Cardiac fibroblast (primary cell): ENCODE data around the gene ABCD3.

ENCODE experiments used
- DNase-seq, 2 donors: peaks; one replicate each; pipeline versions ENCODE4 v3.0.0 to v3.0.0-alpha.2; 2010; ENCODE audit warnings: low read depth in 2 of 2
- H3K4me3 ChIP-seq, 2 donors: replicated peaks in 1 of 2; 1 replicate in 1 of 2; 2 replicates in 1 of 2; pipeline ENCODE4 v1.5.1; 2011; ENCODE audit warnings: low read depth in 2 of 2, low read length in 2 of 2, mild to moderate bottlenecking in 2 of 2, moderate library complexity in 1 of 2
- TF ChIP-seq, protein P1 (sequence below): IDR thresholded peaks from one replicate; pipeline ENCODE4 v1.5.1; 2011; ENCODE audit warnings: low read depth, mild to moderate bottlenecking, low read length, inconsistent platforms

ABCD3 gene

DNA sequence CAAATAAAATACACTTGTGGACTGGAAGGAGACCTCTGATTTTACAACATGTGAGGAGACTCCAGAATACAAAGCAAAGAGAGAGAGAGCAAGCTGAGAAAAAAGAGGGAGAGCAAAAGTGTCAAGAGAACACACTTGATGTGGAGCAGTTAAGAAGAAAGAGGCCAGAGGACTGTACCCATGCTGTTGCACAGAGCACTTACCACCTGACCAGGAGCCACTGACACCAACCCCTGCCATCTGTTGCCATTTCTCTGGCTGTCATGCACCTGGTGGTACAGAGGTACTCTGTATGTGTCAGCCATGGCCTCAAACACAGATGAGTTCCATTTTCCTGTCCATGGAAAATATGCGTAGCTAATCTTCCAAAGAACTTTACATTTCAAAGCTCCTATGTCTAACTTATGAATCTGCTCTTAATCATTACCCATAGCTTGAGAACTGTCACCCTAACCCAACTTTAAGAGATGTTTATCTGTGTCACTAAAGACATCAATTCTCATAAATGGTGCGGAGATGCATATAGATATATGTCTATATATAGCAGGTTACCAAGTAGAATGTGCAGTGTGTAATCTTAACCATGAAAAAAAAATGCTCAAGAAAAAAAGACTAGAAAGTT, 32.8 kb upstream of the ABCD3 start:
- no peak for DNase-seq
- TF ChIP-seq, protein P1, sequence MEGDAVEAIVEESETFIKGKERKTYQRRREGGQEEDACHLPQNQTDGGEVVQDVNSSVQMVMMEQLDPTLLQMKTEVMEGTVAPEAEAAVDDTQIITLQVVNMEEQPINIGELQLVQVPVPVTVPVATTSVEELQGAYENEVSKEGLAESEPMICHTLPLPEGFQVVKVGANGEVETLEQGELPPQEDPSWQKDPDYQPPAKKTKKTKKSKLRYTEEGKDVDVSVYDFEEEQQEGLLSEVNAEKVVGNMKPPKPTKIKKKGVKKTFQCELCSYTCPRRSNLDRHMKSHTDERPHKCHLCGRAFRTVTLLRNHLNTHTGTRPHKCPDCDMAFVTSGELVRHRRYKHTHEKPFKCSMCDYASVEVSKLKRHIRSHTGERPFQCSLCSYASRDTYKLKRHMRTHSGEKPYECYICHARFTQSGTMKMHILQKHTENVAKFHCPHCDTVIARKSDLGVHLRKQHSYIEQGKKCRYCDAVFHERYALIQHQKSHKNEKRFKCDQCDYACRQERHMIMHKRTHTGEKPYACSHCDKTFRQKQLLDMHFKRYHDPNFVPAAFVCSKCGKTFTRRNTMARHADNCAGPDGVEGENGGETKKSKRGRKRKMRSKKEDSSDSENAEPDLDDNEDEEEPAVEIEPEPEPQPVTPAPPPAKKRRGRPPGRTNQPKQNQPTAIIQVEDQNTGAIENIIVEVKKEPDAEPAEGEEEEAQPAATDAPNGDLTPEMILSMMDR: no peak
- H3K4me3 ChIP-seq: no peak overlapping the region

GRCh38 chr1:94389298-94389697, 28.9 kb upstream of the ABCD3 start:
- TF ChIP-seq, protein P1: no peak
- no peak for DNase-seq
- no peak overlapping the region for H3K4me3 ChIP-seq

DNA sequence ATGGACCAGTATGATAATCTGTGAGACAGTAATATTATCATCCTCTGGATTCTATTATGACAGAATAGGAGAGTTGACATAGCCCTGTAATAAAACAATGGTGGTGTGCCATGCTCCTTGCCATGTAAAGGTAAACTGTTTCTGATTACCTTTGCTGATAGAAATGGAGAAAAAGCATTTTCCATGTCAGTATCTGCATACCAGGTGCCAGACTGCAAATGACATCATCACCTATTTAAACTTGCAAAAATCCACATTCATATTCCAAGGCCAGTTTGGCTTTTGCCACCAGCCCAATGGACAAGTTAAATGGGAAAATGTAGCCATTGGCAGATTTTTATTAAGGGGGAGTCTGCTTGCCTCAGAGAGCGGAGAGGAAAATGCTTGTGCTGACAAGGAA, 23.9 kb upstream of the ABCD3 start:
- no peak for DNase-seq
- no peak overlapping the region for H3K4me3 ChIP-seq
- TF ChIP-seq, protein P1: no peak

DNA sequence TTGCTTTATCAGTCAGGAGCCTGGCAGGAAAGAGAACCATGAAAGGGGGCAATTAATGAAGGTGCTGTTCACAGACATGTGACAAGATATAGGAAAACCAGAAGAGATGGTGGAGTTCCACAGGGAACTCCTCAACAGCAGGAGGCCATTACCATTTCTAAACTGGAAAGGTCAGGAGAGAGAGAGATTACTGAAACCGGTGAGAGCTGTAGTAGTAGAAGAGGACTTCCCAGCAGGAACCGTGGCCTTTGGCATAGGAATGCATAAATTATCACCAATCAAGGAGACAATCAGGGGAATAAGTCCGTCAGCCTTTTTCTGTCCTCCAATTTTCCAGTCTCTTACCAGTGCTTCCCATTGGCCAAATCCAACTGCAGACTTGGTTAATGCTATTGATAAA, 23.0 kb upstream of the ABCD3 start:
- no peak overlapping the region for H3K4me3 ChIP-seq
- TF ChIP-seq, protein P1: no peak
- DNase-seq: no peak

DNA sequence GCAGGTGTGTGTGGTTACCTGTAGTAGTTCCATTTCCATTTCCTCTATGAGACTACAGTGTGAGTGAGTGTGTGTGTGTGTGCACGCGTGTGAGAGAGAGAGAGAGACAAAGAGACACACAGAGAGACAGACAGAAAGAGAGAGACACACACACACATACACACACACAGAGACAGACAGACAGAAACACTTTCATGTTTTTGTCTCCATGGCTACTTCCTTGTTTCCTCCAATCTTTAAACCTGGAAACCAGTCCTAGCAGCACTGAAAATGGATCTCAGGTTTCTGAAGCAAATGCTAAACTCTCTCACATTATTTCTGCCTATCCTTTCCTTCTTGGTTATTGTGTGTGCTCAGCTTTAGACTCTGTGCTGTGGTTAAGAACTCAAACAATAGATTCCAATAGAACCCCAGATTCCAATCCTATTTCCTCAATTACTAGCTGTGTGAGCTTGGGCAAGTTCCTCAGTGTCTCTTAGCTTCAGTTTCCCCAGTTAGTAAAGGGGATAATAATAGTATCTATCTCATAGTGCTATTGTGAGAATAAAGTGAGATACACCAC, 22.4 kb upstream of the ABCD3 start:
- TF ChIP-seq, protein P1: no peak
- DNase-seq: no peak
- no peak overlapping the region for H3K4me3 ChIP-seq

DNA sequence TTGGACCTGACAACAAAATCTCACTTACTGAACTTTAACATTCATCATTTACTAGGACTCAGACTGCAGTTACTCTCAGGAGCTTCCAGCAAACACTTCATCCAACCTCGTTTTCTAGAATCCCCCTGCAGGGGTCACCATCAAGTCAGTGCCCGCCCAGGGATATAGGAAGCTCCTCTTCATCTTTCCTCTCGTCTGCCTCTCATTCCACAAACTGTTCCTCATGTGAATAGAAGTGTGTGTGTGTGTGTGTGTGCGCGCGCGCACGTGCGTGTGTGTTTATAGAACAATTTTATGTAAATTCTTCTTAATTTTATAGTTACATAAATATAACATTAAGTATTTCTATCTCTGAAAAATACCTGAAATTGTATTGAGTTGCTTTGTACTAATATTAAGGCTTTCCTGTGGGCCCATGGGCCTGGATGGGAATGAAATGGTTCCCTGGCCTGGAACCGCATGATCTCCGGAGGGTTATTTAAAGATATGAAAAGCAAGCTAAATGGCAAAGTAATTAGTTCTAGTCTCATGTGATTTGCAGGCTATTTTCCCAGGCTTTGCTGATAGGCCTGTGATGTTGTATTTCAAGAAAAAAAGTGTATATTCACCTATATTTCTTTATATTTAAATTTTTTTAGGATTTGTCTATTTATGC, 21.7 kb upstream of the ABCD3 start:
- peak; percentile 10 to 31 for DNase-seq
- TF ChIP-seq, protein P1: peak; percentile 10

More for the DNA sequence above, 21.7 kb upstream of the ABCD3 start:
- H3K4me3 ChIP-seq: no peak overlapping the region
